Glutamatergic neuron (in vitro differentiated cells): ENCODE results near the gene CYTH1. TPM values are rescaled to one million over a fixed set of nuclear protein-coding genes. Genes with fewer than 3 reads are reported as not detected.

Experiments
- DNase-seq: peaks from one replicate; pipeline ENCODE4 v3.0.0; 2022
- H3K27ac Mint-ChIP-seq: one replicate; pipeline ENCODE4 v1.8.0; 2020; ENCODE audit warnings: mild to moderate bottlenecking, mixed read lengths, inconsistent platforms; ENCODE audit not compliant: unreplicated experiment
- H3K27me3 Mint-ChIP-seq: one replicate; pipeline ENCODE4 v1.8.0; 2020; ENCODE audit warnings: mild to moderate bottlenecking, moderate library complexity, mixed read lengths, inconsistent platforms; ENCODE audit not compliant: unreplicated experiment
- H3K36me3 Mint-ChIP-seq: one replicate; pipeline ENCODE4 v1.8.0; 2020; ENCODE audit warnings: mild to moderate bottlenecking, mixed read lengths, inconsistent platforms; ENCODE audit not compliant: unreplicated experiment
- H3K4me1 Mint-ChIP-seq: one replicate; pipeline ENCODE4 v1.8.0; 2020; ENCODE audit warnings: mild to moderate bottlenecking, low read depth, mixed read lengths, inconsistent platforms; ENCODE audit not compliant: unreplicated experiment
- H3K4me3 Mint-ChIP-seq: one replicate; pipeline ENCODE4 v1.8.0; 2020; ENCODE audit warnings: mild to moderate bottlenecking, mixed read lengths, inconsistent platforms; ENCODE audit not compliant: unreplicated experiment
- H3K9me3 Mint-ChIP-seq: one replicate; pipeline ENCODE4 v1.8.0; 2020; ENCODE audit warnings: mild to moderate bottlenecking, moderate library complexity, mixed read lengths, inconsistent platforms; ENCODE audit not compliant: unreplicated experiment
- total RNA-seq: library from RNA; stranded (reverse); fragmentation: NEBNext Ultra II Directional; extraction: Animal tissue kit (Norgen Biotek cat#: 25700); gene quantifications from one replicate; pipeline ENCODE4 v1.2.1, GENCODE V29; 2021; ENCODE audit not compliant: unreplicated experiment
- TF ChIP-seq, protein P1 (sequence below): fragments of 200-600 bp; sonication (generic); IDR thresholded peaks from one replicate; pipeline ENCODE4 v1.5.0; 2021; ENCODE audit not compliant: partially characterized antibody, unreplicated experiment

Gene CYTH1
- total RNA-seq, 1 donor from 2014 or later, result 57.2 TPM

DNA sequence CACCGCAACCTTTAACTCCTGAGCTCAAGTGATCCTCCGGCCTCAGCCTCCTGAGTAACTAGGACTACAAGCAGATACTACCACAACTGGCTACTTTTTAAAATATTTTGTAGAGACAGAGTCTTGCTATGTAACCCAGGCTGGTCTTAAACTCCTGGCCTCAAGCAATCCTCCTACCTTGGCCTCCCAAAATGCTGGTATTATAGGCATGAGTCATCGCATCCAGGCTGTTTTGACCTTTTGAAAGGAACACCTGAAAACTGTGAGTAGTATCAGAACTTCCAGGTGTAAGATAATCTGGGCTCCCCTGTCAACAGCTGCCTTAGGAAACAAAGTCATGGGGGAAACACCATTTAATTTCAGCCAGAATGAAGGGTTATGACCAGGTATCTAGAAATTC, 77.5 kb downstream of the CYTH1 start:
- H3K27ac Mint-ChIP-seq, result no peak overlapping the region
- TF ChIP-seq, protein P1, sequence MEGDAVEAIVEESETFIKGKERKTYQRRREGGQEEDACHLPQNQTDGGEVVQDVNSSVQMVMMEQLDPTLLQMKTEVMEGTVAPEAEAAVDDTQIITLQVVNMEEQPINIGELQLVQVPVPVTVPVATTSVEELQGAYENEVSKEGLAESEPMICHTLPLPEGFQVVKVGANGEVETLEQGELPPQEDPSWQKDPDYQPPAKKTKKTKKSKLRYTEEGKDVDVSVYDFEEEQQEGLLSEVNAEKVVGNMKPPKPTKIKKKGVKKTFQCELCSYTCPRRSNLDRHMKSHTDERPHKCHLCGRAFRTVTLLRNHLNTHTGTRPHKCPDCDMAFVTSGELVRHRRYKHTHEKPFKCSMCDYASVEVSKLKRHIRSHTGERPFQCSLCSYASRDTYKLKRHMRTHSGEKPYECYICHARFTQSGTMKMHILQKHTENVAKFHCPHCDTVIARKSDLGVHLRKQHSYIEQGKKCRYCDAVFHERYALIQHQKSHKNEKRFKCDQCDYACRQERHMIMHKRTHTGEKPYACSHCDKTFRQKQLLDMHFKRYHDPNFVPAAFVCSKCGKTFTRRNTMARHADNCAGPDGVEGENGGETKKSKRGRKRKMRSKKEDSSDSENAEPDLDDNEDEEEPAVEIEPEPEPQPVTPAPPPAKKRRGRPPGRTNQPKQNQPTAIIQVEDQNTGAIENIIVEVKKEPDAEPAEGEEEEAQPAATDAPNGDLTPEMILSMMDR, result no peak
- no peaks in the 10 kb centered on the region for H3K9me3 Mint-ChIP-seq
- DNase-seq, result no peak
- H3K27me3 Mint-ChIP-seq, result no peaks in the 10 kb centered on the region
- no peaks in the 10 kb centered on the region for H3K36me3 Mint-ChIP-seq
- no peaks in the 10 kb centered on the region for H3K4me1 Mint-ChIP-seq
- H3K4me3 Mint-ChIP-seq, result no peak overlapping the region

DNA sequence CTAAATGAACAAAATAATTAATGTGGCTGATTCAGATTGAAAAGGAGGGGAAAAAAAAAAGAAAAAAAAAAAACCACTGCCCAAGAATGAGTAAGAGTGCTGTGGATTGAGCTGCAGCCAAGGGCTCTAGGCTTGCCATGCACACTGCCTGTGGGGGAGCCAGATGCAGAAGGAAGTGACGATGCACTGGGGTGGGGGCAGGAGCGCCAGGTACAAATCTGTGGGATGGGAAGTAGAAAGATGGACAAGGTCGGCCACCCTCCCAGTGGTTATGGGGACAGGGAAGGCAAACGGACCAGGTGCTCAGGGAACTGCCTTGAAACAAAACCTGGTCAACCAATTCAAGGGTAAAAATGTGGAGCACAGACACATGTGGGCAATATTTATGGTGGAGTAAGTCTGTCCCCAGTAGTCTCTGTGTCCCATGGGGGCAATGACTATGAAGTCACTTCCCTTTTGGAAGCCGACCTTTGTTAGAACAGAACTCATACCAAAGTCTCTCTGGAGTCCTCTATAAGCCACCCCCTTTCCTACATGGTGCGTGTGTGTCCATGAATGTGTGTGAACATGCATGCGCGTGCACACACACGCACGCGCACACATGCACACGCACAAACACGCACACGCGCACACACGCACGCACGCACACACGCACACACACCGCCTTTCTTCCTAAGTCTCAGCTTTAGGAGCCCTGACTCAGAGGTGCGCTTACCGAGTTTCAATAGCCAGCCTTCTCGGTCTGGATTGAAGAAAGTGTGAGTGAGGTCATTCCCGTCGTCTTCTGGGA, 84.3 kb downstream of the CYTH1 start:
- Mint-ChIP-seq H3K27me3 (peaks cover 2% of the 10 kb centered on the region), H3K36me3 (peaks cover 8% of the 10 kb centered on the region), H3K4me1 (no peaks in the 10 kb centered on the region), H3K27ac (no peak overlapping the region), H3K9me3 (peaks cover 2% of the 10 kb centered on the region), H3K4me3 (no peak overlapping the region)
- DNase-seq, result no peak
- TF ChIP-seq, protein P1, result no peak

DNA sequence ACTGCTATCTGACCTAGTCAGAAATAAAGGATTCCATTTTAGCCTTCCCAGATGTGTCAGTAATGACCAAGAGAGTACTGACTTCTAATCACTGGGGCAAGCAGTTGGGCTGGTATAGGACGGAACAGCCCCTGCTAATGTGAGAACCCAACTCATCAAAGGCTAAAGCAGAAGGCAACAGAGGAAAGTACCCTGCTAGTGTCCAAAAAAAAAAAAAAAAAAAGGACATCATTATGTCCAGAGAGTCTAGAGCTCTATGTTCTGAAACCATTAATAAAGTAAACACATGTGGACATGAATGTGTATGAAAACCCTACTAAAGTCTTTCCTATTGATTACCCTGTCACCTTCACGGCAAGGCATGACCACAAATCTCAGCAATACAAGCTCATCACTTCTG, 85.0 kb downstream of the CYTH1 start:
- no peaks in the 10 kb centered on the region for H3K4me1 Mint-ChIP-seq
- peaks cover 8% of the 10 kb centered on the region for H3K36me3 Mint-ChIP-seq
- H3K27me3 Mint-ChIP-seq, result peaks cover 2% of the 10 kb centered on the region
- DNase-seq, result no peak
- H3K9me3 Mint-ChIP-seq, result peaks cover 2% of the 10 kb centered on the region
- no peak overlapping the region for H3K27ac Mint-ChIP-seq
- H3K4me3 Mint-ChIP-seq, result no peak overlapping the region
- TF ChIP-seq, protein P1, result no peak

DNA sequence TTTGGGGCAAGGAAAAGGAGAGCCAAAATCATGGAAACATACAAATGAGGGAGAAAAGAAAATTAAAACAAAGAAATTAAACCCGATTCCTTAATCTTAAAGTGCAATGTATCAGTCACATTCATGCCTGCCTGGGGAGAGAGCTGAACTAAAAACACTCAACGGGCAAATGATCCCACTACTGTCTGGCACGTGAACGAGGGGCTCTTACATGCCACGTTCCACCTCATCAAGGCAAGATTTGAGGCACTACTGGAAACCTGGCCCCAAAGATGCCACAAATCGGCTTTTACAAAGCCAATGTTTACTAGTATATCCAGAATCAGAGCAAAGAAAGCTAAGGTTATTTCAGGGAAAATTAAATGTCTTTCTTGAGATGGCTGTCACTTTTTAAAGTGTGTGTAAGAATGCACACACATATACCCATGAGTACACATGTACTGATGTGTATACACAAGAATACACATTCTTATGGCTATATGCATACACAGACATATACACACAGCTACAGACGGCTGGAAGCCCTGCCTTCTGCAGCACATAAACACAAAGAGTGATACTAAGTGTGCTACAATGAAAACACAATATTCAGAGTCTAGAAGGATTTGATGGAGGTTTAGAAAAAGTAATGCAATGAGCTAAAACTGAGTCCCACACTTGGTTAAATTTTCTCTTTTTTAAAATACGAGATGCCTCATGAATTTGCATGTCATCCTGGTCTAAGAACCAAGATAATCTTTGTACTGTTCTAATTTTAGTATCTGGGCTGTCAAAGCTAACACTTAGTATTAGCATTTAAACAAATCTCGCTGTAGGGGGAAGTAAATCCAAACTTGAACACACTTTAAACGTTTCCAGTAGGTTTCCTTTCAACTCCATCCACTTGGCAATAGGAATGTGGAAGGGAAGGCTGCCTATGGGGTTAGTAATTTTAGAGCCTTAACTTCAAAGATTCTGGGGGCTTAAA, 85.8 kb downstream of the CYTH1 start:
- Mint-ChIP-seq H3K36me3 (peaks cover 8% of the 10 kb centered on the region), H3K4me3 (no peak overlapping the region), H3K9me3 (peaks cover 2% of the 10 kb centered on the region), H3K27ac (no peak overlapping the region), H3K4me1 (no peaks in the 10 kb centered on the region), H3K27me3 (peaks cover 2% of the 10 kb centered on the region)
- DNase-seq, result no peak
- TF ChIP-seq, protein P1, result no peak
